GM20000 (cell line): ENCODE measurements around the gene YPEL1.

Experiments
- DNase-seq: peaks from one replicate; pipeline ENCODE4 v3.0.0; 2012; ENCODE audit warnings: low spot score
- CTCF ChIP-seq: IDR thresholded peaks from 2 replicates; pipeline ENCODE4 v1.5.1; 2012; ENCODE audit warnings: mild to moderate bottlenecking, control low read depth; ENCODE audit errors: extremely low read depth, missing control alignments

Gene YPEL1

GRCh38 chr22:21766691-21767462 is 31.3 kb upstream of the YPEL1 start:
- TF ChIP-seq CTCF: no peak
- peak; percentile 59 for DNase-seq

- DNase-seq: no peak
- TF ChIP-seq CTCF: no peak
Observed at GRCh38 chr22:21765909-21766529, 30.4 kb upstream of the YPEL1 start.

- no peak for DNase-seq
- no peak for TF ChIP-seq CTCF
Observed at GRCh38 chr22:21764038-21764804, 28.6 kb upstream of the YPEL1 start.

GRCh38 chr22:21762712-21763581 is 27.4 kb upstream of the YPEL1 start:
- peak; percentile 56 for DNase-seq
- no peak for TF ChIP-seq CTCF

- no peak for TF ChIP-seq CTCF
- DNase-seq: no peak
Observed at GRCh38 chr22:21761994-21762680, 26.5 kb upstream of the YPEL1 start.

GRCh38 chr22:21761086-21761485 is 25.5 kb upstream of the YPEL1 start:
- TF ChIP-seq CTCF: no peak
- DNase-seq: no peak
